Mesenteric fat pad (tissue), 1 donor: ENCODE data around the gene INKA2. TPM values are rescaled to one million over a fixed set of nuclear protein-coding genes. Genes with fewer than 3 reads are reported as not detected.
A peak's percentile ranks its signal among the peaks of the same experiment; 100 is the strongest.

Experiments
- DNase-seq: peaks from one replicate; pipeline ENCODE4 v3.0.0-alpha.2; 2020; ENCODE audit warnings: low spot score
- total RNA-seq: library from RNA; stranded (reverse); fragmentation: NEBNext Ultra II Directional; extraction: Animal tissue kit (Norgen Biotek cat#: 25700); gene quantifications from one replicate; pipeline ENCODE4 v1.2.1, GENCODE V29; 2021
- donor health status: DM: yes; HTN: yes; CAD: no.

Gene INKA2
- total RNA-seq, 1 donor from 2014 or later = 15.4 TPM

DNA sequence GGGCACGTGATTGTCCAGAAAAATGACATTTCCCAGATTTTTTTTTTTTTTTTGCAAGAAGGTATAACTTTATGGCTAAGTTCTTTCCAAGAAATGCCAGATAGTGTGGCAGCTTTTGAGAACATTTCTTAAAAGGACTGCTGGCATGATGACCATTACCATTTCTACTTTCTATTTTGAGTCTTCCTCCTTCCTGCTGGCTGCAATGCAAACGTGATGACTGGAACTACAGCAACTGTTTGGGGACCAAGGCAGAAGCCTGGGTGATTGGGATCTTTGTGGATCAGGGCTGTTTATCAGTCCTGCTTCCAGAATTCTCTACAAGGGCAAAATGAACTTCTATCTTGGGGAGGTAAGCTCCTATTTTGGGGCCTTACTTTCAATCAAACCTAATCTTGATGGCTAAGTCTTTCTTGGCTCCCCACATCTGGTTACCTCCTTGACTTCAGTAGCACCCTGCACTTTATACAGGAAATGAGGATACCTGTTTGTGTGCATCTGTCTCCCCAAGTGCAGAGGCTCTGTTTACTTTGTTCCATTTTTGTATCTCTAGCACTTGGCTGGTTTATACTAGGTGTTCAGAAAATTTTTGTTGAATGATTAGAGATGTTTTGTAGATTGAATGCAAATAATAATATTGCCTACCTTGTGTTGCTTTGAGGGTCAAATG, 12.8 kb upstream of the INKA2 start:
- DNase-seq = no peak

- DNase-seq = no peak
Measured at GRCh38 chr1:111750856-111751255, 11.7 kb upstream of the INKA2 start.

- no peak for DNase-seq
Measured at GRCh38 chr1:111749628-111750027, 10.4 kb upstream of the INKA2 start.

DNA sequence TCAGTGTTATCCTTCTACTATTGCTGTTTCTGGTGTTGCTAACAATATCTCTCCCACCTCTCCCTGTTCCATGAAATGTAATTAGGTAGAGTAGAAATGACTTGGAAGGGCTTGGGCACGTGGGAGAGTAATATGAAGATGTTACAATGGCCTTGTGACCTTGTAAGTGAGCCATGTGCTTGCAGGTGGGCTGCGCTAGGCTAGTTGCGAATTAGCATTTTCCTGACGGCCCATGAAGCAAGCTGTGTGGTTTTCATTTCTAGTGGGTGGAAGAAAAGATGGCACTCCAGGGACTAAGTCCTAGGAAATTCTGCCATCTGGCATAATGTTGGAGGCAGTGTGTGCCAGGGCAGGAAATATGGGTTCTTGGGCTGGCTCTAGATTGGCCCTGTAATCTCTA, 8.8 kb upstream of the INKA2 start:
- DNase-seq = no peak

DNA sequence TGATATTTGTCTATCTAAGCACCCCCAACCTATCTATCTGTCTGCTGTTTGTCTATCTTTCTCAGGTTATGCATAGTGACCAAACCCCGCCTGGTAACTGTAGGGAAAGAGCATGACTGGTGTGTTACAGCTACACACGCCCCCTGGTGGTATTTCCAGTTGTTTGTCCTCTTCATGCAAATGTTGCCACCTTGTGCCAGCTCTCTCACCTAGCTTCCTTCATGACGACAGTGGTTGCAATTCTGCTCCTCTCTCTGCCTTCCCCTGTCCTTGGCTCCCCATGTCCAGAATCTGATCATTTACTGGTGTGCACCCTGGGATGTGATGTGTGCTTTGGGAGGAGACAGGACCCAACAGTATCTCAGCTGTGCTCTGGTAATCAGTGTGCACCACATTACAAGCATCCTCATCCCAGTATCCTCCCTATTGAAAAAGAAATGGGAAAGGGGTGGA, 8.1 kb upstream of the INKA2 start:
- no peak for DNase-seq

DNA sequence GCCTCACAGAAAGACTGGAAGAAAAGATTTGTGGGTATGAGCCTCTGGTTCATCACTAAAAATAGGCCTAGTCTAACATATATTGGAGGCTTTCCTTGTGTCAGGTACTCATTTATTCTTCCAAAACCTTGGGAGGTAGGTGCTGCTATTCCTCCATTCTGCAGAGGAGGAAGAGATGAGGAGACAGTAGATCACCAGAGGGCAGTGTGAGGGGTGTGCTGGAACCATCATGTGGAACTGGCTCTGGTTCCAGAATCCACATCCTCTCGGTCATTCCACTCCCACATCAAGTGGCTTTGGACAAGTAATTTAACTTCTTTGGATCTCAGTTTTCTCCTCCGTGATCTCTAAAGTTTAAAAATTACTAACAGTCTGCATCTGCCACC, 7.4 kb upstream of the INKA2 start:
- no peak for DNase-seq

- no peak for DNase-seq
Measured at GRCh38 chr1:111745675-111746613, 6.7 kb upstream of the INKA2 start.

- peak; percentile 53 for DNase-seq
Measured at GRCh38 chr1:111743679-111744101, 4.5 kb upstream of the INKA2 start.

GRCh38 chr1:111742938-111743549, 3.8 kb upstream of the INKA2 start:
- DNase-seq = peak; percentile 55

DNA sequence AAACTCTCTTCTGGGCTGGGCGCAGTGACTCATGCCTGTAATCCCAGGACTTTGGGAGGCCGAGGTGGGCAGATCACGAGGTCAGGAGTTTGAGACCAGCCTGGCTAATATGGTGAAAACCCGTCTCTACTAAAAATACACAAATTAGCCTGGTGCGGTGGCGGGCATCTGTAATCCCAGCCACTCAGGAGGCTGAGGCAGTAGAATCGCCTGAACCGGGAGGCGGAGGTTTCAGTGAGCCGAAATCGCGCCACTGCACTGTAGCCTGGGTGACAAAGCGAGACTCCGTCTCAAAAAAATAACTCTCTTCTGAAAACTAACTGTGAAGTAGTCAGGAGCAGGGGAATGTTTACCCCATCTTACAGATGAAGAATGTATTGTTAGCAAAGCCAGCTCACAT, 3.1 kb upstream of the INKA2 start:
- DNase-seq = peak; percentile 37

GRCh38 chr1:111739925-111740765, 950 bp upstream of the INKA2 start:
- DNase-seq = peak; percentile 91

- peak; percentile 92 for DNase-seq
Measured at GRCh38 chr1:111738436-111739193, 580 bp downstream of the INKA2 start.

DNA sequence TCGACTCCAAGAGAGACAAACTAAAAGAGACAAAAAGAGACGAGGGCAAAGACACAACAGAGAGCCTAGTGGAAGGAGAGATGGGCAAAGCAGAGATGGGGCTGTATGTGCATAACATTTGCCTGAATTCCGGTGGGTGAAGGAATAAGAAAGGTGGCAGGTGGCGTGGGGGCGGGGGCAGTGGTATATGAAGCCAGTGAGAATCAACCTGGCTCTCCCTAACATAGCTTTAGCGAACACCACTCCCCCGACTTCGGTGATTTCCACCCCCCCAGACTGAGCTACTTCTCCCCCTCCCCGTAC, 1.1 kb downstream of the INKA2 start:
- no peak for DNase-seq

DNA sequence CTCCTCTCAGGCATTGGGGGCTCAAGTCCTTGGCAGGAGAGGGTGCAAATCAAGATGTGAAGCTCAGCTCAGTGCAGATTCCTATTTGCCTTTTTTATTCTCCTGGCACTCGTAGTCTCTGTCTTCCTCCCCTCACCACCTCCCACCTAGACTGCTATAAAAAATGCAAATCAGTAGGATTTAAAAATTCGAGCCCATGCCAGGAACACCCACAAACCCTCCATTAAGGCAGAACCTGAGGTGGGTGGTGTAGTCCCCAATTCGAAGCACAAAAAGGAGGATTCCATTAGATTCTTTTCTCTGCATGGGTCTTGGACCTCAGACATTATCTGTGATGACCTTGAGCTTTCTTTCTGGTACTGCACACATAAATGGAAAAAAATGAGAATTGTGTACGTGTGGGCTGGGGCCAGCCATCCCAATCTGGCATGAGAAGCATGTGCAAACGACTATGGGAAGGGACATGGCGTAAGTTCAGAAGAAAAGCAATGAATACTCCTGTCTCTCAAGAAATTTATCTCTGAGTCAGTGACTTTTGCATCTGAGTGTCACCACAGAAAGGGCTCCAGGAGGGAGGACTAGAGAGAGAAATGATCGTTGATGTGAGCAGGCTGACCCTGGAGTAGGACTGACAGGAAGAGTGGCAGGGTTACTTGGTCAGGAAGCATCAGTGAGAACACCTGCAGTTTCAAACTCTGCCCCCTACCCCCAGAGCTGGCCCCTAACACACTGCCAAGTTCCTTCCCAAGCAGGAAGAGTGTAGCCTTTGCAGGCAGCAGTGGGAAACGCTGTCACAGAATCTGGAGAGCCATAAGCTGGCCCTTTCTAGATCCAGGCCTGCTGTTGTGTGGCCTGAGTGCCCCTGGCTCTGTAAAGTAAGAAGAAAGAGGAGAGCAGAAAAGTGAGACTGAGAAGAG, 1.7 kb downstream of the INKA2 start:
- peak; percentile 65 for DNase-seq

- DNase-seq = peak; percentile 84
Measured at GRCh38 chr1:111736548-111737215, 2.5 kb downstream of the INKA2 start.

GRCh38 chr1:111735858-111736544, 3.2 kb downstream of the INKA2 start:
- peak; percentile 47 for DNase-seq

GRCh38 chr1:111735321-111735720, 3.9 kb downstream of the INKA2 start:
- DNase-seq = no peak

DNA sequence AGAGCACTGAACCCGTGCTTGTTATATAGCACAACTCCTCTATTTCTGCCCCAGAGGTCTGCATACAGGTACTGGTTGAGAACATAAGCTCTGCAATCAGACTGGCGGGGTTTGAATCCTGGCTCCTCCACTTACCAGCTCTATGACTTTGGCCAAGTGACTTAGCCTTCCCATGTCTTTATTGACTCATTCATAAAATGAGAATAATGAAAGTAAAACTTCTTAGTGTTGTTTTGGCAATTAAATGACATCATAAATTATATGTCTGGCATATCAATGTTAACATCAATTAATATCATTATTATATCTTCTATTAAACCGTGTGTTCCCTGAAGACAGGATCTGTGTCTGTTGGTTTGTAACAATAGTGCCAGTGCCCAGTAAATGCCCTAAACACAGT, 4.3 kb downstream of the INKA2 start:
- no peak for DNase-seq
